GM12878 (cell line): ENCODE results near the gene KRT32. TPM values are rescaled to one million over a fixed set of nuclear protein-coding genes. Genes with fewer than 3 reads are reported as not detected.

ENCODE experiments used
- ATAC-seq: fragments of 200-7000 bp; cut with Tn5 transposase; 3 replicates; pipeline ENCODE4 v1.9.1; 2020; ENCODE audit warnings: mild to moderate bottlenecking, moderate library complexity
- BruUV-seq: library from RNA; stranded (reverse); fragments of 400-500 nt; replicated peaks from 2 replicates; lab custom pipeline; 2021; lab: Mats Ljungman, UMichigan
- CTCF ChIA-PET: fragments of 300-600 bp; sonication (Branson Sonifier 250); formaldehyde crosslinking; extraction: SDS; loops from one replicate; lab custom pipeline; 2021; ENCODE audit warnings: inconsistent platforms; lab: Yijun Ruan, JAX
- POLR2A ChIA-PET: fragments of 350-600 bp; formaldehyde crosslinking; extraction: SDS; loops from one replicate; lab custom pipeline; 2021; ENCODE audit warnings: inconsistent platforms; lab: Charles Lee
- RAD21 ChIA-PET: fragments of 300-600 bp; sonication (Branson Sonifier 250); formaldehyde crosslinking; loops from one replicate; lab custom pipeline; 2023; ENCODE audit warnings: antibody characterized with exemption; ENCODE audit not compliant: unreplicated experiment; lab: Charles Lee
- SMC1A ChIA-PET: fragments of 300-600 bp; sonication (Branson Sonifier 250); formaldehyde crosslinking; loops from one replicate; lab custom pipeline; 2023; ENCODE audit not compliant: unreplicated experiment, uncharacterized antibody; lab: Charles Lee
- DNase-seq: peaks from one replicate; pipeline ENCODE4 v3.0.0-alpha.2; 2011; ENCODE audit warnings: low read depth, low spot score
- FAIRE-seq: peaks from 3 replicates; lab custom pipeline; 2011; peaks lifted over from hg19 to GRCh38; lab: Jason Lieb, UNC
- H2AFZ ChIP-seq: 2 replicates; pipeline ENCODE4 v1.6.0; 2011; ENCODE audit warnings: low read depth, low read length, control low read depth; ENCODE audit not compliant: control insufficient read depth
- H3K27ac ChIP-seq: 2 replicates; pipeline ENCODE4 v1.5.1; 2011; ENCODE audit warnings: control low read depth; ENCODE audit not compliant: control insufficient read depth, insufficient read depth
- H3K27me3 ChIP-seq, 2 experiments: replicated peaks in 1 of 2; 2 replicates each; pipeline versions ENCODE4 v1.6.0 to v1.6.1; 2011; ENCODE audit warnings: low read length in 1 of 2; ENCODE audit not compliant: control insufficient read depth in 2 of 2, insufficient read depth in 2 of 2
- H3K36me3 ChIP-seq, 2 experiments: 2 replicates each; pipeline ENCODE4 v1.5.1; 2011; ENCODE audit warnings: low read length in 1 of 2; ENCODE audit not compliant: control insufficient read depth in 2 of 2, insufficient read depth in 2 of 2
- H3K4me1 ChIP-seq: 2 replicates; pipeline ENCODE4 v1.6.1; 2011; ENCODE audit warnings: mild to moderate bottlenecking, low read length, moderate library complexity, mixed read lengths; ENCODE audit not compliant: control insufficient read depth, insufficient read depth
- H3K4me2 ChIP-seq: 2 replicates; pipeline ENCODE4 v1.6.0; 2011; ENCODE audit warnings: control low read depth; ENCODE audit not compliant: control insufficient read depth, insufficient read depth
- H3K4me3 ChIP-seq: fragments of 200-600 bp; sonication (generic); 2 replicates; pipeline ENCODE4 v1.5.1; 2016
- H3K79me2 ChIP-seq: 2 replicates; pipeline ENCODE4 v1.6.0; 2011; ENCODE audit warnings: low read length; ENCODE audit not compliant: control insufficient read depth, insufficient read depth
- H3K9ac ChIP-seq: 2 replicates; pipeline ENCODE4 v1.8.0; 2011; ENCODE audit warnings: low read length, control low read depth, mixed read lengths; ENCODE audit not compliant: control insufficient read depth, insufficient read depth
- H3K9me3 ChIP-seq: replicated peaks from 3 replicates; pipeline ENCODE4 v1.5.1; 2011; ENCODE audit warnings: mild to moderate bottlenecking, low read length; ENCODE audit not compliant: control insufficient read depth, insufficient read depth
- H4K20me1 ChIP-seq: 2 replicates; pipeline ENCODE4 v1.6.0; 2011; ENCODE audit not compliant: control insufficient read depth, insufficient read depth
- CBX5 ChIP-seq: sonication (generic); IDR thresholded peaks from 2 replicates; pipeline ENCODE4 v1.6.1; 2016; ENCODE audit warnings: low read depth, moderate library complexity, mild to moderate bottlenecking, inconsistent platforms
- EP300 ChIP-seq, 2 experiments: fragments of 150-350 bp in 1 of 2; IDR thresholded peaks; 2 replicates each; pipeline ENCODE4 v1.6.1; 2011 to 2012; ENCODE audit warnings: low read depth in 2 of 2, low read length in 2 of 2, borderline replicate concordance in 1 of 2, improper control_type of control experiment in 1 of 2, inconsistent platforms in 1 of 2; ENCODE audit not compliant: control insufficient read depth in 1 of 2
- FOXM1 ChIP-seq: IDR thresholded peaks from 2 replicates; pipeline ENCODE4 v1.6.1; 2012; ENCODE audit warnings: low read depth, mild to moderate bottlenecking, inconsistent platforms, low read length, moderate library complexity
- HCFC1 ChIP-seq: fragments of 150-350 bp; IDR thresholded peaks from 2 replicates; pipeline ENCODE4 v1.6.1; 2014; ENCODE audit warnings: low read length
- IRF3 ChIP-seq: fragments of 450-650 bp; IDR thresholded peaks from 2 replicates; pipeline ENCODE4 v1.6.1; 2014; ENCODE audit warnings: mild to moderate bottlenecking
- LARP7 ChIP-seq: fragments of 450-650 bp; IDR thresholded peaks from 2 replicates; pipeline ENCODE4 v1.6.1; 2017; ENCODE audit warnings: mild to moderate bottlenecking
- MTA3 ChIP-seq: IDR thresholded peaks from 2 replicates; pipeline ENCODE4 v1.6.1; 2012; ENCODE audit warnings: low read length, inconsistent platforms, borderline replicate concordance
- PML ChIP-seq: IDR thresholded peaks from 2 replicates; pipeline ENCODE4 v1.6.1; 2012; ENCODE audit warnings: low read length, inconsistent platforms
- RELA ChIP-seq: fragments of 450-650 bp; IDR thresholded peaks from 2 replicates; pipeline ENCODE4 v1.8.0; 2014; ENCODE audit warnings: borderline replicate concordance; ENCODE audit not compliant: partially characterized antibody
- SIN3A ChIP-seq: IDR thresholded peaks from 2 replicates; pipeline ENCODE4 v1.6.1; 2012; ENCODE audit warnings: low read depth, low read length, improper control_type of control experiment
- SMARCA5 ChIP-seq: fragments of 450-650 bp; IDR thresholded peaks from 2 replicates; pipeline ENCODE4 v1.6.1; 2017; ENCODE audit warnings: mild to moderate bottlenecking
- TCF3 ChIP-seq: IDR thresholded peaks from 2 replicates; pipeline ENCODE4 v1.6.1; 2012; ENCODE audit warnings: low read depth, mild to moderate bottlenecking, low read length, borderline replicate concordance; ENCODE audit not compliant: insufficient read depth
- TCF7 ChIP-seq: IDR thresholded peaks from 2 replicates; pipeline ENCODE4 v1.6.1; 2014; ENCODE audit warnings: antibody characterized with exemption, borderline replicate concordance
- USF1 ChIP-seq: IDR thresholded peaks from 2 replicates; pipeline ENCODE4 v1.6.1; 2011; ENCODE audit warnings: borderline replicate concordance, low read depth, mild to moderate bottlenecking, moderate library complexity, mixed read lengths, low read length; ENCODE audit not compliant: insufficient read depth; ENCODE audit errors: extremely low read length
- ZNF207 ChIP-seq: fragments of 450-650 bp; IDR thresholded peaks from 2 replicates; pipeline ENCODE4 v1.6.1; 2014; ENCODE audit warnings: antibody characterized with exemption, mild to moderate bottlenecking, borderline replicate concordance
- ZNF24 ChIP-seq: fragments of 450-650 bp; IDR thresholded peaks from 2 replicates; pipeline ENCODE4 v1.6.1; 2017; ENCODE audit warnings: antibody characterized with exemption, mild to moderate bottlenecking
- WGBS: methylation state at CpG from one replicate; pipeline ENCODE4 v1.1.6; 2016; ENCODE audit warnings: low lambda C conversion rate; ENCODE audit not compliant: insufficient replicate concordance, insufficient coverage; ENCODE audit errors: missing lambda C conversion rate; 5-methylcytosine and 5-hydroxymethylcytosine counted together
- in situ Hi-C: fragments of 300-500 bp; cut with MboI; formaldehyde crosslinking; loops from 9 replicates; pipeline ENCODE4 v1.14.3; 2018; ENCODE audit warnings: mixed read lengths
- intact Hi-C: fragments of 100-400 bp; cut with micrococcal nuclease; formaldehyde crosslinking; loops from one replicate; pipeline ENCODE4 v1.14.2; 2022; ENCODE audit not compliant: unreplicated experiment
- polyA plus RNA-seq, 11 experiments: library from polyadenylated mRNA; depleted of rRNA in 4 of 11; unstranded in 6 of 11; stranded (reverse) in 5 of 11; fragments of >200 nt; fragmentation: Nextera tagmentation in 4 of 11; fragmentation: Illumina TruSeq in 1 of 11; extraction: Ambion mirVana in 4 of 11; extraction: Trizol in 1 of 11; gene quantifications; 1 replicate in 1 of 11; 2 replicates in 10 of 11; pipeline versions ENCODE4 v1.2.1 to v1.2.3, GENCODE V29; 2011 to 2016; ENCODE audit warnings: inconsistent platforms in 2 of 11, missing spikeins in 2 of 11, low read depth in 1 of 11
- total RNA-seq, 4 experiments: library from RNA; depleted of rRNA in 3 of 4; stranded (reverse); fragments of >200 nt in 3 of 4; fragmentation: Illumina TruSeq in 1 of 4; extraction: Trizol in 1 of 4; gene quantifications; 2 replicates each; pipeline versions ENCODE4 v1.2.1 to v1.2.3, GENCODE V29; 2013 to 2021

The KRT32 gene
- total and polyA plus RNA-seq, 10 of the 15 experiments (the other 5 are each of a cell fraction or from before 2014, with no cell fraction given), result not detected

- FAIRE-seq, result no peak
- H3K4me3 ChIP-seq, result no peak overlapping the region
- no peaks in the 10 kb centered on the region for H3K4me1 ChIP-seq
- ChIA-PET CTCF (no interaction called here), POLR2A (no interaction called here), SMC1A (no interaction called here), RAD21 (no interaction called here)
- no peak for DNase-seq
- no peak overlapping the region for H3K4me2 ChIP-seq
- intact Hi-C loops (no loop called here), in situ Hi-C loops (no loop called here)
- ATAC-seq, result no peak
- no peak for TF ChIP-seq SIN3A
- TF ChIP-seq EP300 (IDR thresholded peaks at IDR 0.05; ENCODE audit: borderline replicate concordance in 1 of 2, control insufficient read depth in 1 of 2, low read depth in 2 of 2, low read length in 2 of 2), result no peak
- TF ChIP-seq USF1, result no peak
- no peak for TF ChIP-seq FOXM1
- no peak for TF ChIP-seq ZNF24
- no peak for TF ChIP-seq RELA
- no peak for TF ChIP-seq ZNF207
- no peak for TF ChIP-seq LARP7
- TF ChIP-seq TCF7, result no peak
- no peak for TF ChIP-seq HCFC1
- no peak for TF ChIP-seq MTA3
- TF ChIP-seq TCF3, result no peak
- TF ChIP-seq CBX5, result no peak
- TF ChIP-seq SMARCA5, result no peak
- TF ChIP-seq IRF3, result no peak
- TF ChIP-seq PML, result no peak
- H3K36me3 ChIP-seq, result no peaks in the 10 kb centered on the region
- H2AFZ ChIP-seq, result no peak overlapping the region
- no peak overlapping the region for H3K9ac ChIP-seq
- peaks cover 2 to 4% of the 10 kb centered on the region in 2 experiments; a peak in 2 of 4 replicates for H3K27me3 ChIP-seq
- no peaks in the 10 kb centered on the region for H3K9me3 ChIP-seq
- no peaks in the 10 kb centered on the region for H4K20me1 ChIP-seq
- WGBS, result 3% methylated on average over 7 of the region's 7 CpGs
- no peaks in the 10 kb centered on the region for H3K79me2 ChIP-seq
- no TSS peak for BruUV-seq
- no peak overlapping the region for H3K27ac ChIP-seq
Measured at GRCh38 chr17:41512546-41513167, 45.5 kb upstream of the KRT32 start.
